ENCODE measurements around the gene TICRR.

GRCh38 chr15:89526601-89527441 lies 48.4 kb upstream of the TICRR start:
- TF ChIP-seq GATA3 (IDR thresholded peaks at IDR 0.05; ENCODE audit: low read depth, low read length) (no peak), GATA2 (IDR thresholded peaks at IDR 0.05; ENCODE audit: low read depth, low read length) (no peak)

Measured in SH-SY5Y (cell line).